Middle frontal gyrus (tissue), 1 donor: ENCODE measurements around the gene STYXL1.

Experiments used
- DNase-seq: peaks from one replicate; pipeline ENCODE4 v3.0.0-alpha.2; 2015; ENCODE audit warnings: low spot score; ENCODE audit errors: extremely low spot score

Gene STYXL1

GRCh38 chr7:75960372-75960771 lies 87.4 kb downstream of the STYXL1 start:
- no peak for DNase-seq

GRCh38 chr7:75958802-75959543 lies 88.8 kb downstream of the STYXL1 start:
- no peak for DNase-seq

GRCh38 chr7:75957021-75957736 lies 90.6 kb downstream of the STYXL1 start:
- DNase-seq = no peak

GRCh38 chr7:75955331-75955955 lies 92.4 kb downstream of the STYXL1 start:
- no peak for DNase-seq

GRCh38 chr7:75953931-75954330 lies 93.9 kb downstream of the STYXL1 start:
- DNase-seq = no peak

GRCh38 chr7:75953431-75953830 lies 94.4 kb downstream of the STYXL1 start:
- no peak for DNase-seq

GRCh38 chr7:75951506-75951905 lies 96.3 kb downstream of the STYXL1 start:
- no peak for DNase-seq

GRCh38 chr7:75950111-75950681 lies 97.6 kb downstream of the STYXL1 start:
- no peak for DNase-seq

GRCh38 chr7:75948179-75948578 lies 99.6 kb downstream of the STYXL1 start:
- no peak for DNase-seq
